Cardiac muscle cell (in vitro differentiated cells and primary cell): ENCODE data around the gene SMIM10L2A. TPM values are rescaled to one million over a fixed set of nuclear protein-coding genes. Genes with fewer than 3 reads are reported as not detected.

Source experiments
- DNase-seq, 2 donors: peaks; one replicate each; pipeline versions ENCODE4 v3.0.0 to v3.0.0-alpha.2; 2010 to 2017; ENCODE audit warnings: low read depth in 1 of 2, low spot score in 1 of 2
- H3K27ac ChIP-seq: fragments of 200-600 bp; sonication (generic); 2 replicates; pipeline ENCODE4 v1.5.1; 2016
- H3K27me3 ChIP-seq: fragments of 200-600 bp; sonication (generic); 2 replicates; pipeline ENCODE4 v1.6.0; 2016; ENCODE audit warnings: control low read depth
- H3K36me3 ChIP-seq: fragments of 200-600 bp; sonication (generic); 2 replicates; pipeline ENCODE4 v1.5.1; 2016; ENCODE audit warnings: control low read depth
- H3K4me1 ChIP-seq: fragments of 200-600 bp; sonication (generic); 2 replicates; pipeline ENCODE4 v1.8.1; 2017; ENCODE audit warnings: low read depth, mild to moderate bottlenecking, mixed run types
- H3K4me3 ChIP-seq: fragments of 200-600 bp; sonication (generic); 2 replicates; pipeline ENCODE4 v1.5.1; 2016; ENCODE audit warnings: mild to moderate bottlenecking
- H3K9me3 ChIP-seq: fragments of 200-600 bp; sonication (generic); 2 replicates; pipeline ENCODE4 v1.5.1; 2017; ENCODE audit warnings: low read depth, mild to moderate bottlenecking, control low read depth
- polyA plus RNA-seq: library from polyadenylated mRNA; unstranded; fragments of >200 nt; fragmentation: Nextera tagmentation; extraction: Ambion mirVana; gene quantifications from 2 replicates; pipeline ENCODE4 v1.2.1, GENCODE V29; 2016
- total RNA-seq: library from RNA; depleted of rRNA; stranded (reverse); fragments of >200 nt; gene quantifications from 2 replicates; pipeline ENCODE4 v1.2.3, GENCODE V29; 2016
- TF ChIP-seq, protein P1 (sequence below): IDR thresholded peaks from 2 replicates; pipeline ENCODE4 v1.5.1; 2012; ENCODE audit warnings: low read depth, mild to moderate bottlenecking, low read length

SMIM10L2A gene
- total and polyA plus RNA-seq, 2 experiments from 2014 or later: 9.0 to 17.2 TPM

- Histone ChIP-seq H3K4me3 (no peak overlapping the region), H3K27ac (no peak overlapping the region), H3K27me3 (no peaks in the 10 kb centered on the region), H3K4me1 (no peaks in the 10 kb centered on the region), H3K36me3 (no peaks in the 10 kb centered on the region), H3K9me3 (no peaks in the 10 kb centered on the region)
- TF ChIP-seq, protein P1, sequence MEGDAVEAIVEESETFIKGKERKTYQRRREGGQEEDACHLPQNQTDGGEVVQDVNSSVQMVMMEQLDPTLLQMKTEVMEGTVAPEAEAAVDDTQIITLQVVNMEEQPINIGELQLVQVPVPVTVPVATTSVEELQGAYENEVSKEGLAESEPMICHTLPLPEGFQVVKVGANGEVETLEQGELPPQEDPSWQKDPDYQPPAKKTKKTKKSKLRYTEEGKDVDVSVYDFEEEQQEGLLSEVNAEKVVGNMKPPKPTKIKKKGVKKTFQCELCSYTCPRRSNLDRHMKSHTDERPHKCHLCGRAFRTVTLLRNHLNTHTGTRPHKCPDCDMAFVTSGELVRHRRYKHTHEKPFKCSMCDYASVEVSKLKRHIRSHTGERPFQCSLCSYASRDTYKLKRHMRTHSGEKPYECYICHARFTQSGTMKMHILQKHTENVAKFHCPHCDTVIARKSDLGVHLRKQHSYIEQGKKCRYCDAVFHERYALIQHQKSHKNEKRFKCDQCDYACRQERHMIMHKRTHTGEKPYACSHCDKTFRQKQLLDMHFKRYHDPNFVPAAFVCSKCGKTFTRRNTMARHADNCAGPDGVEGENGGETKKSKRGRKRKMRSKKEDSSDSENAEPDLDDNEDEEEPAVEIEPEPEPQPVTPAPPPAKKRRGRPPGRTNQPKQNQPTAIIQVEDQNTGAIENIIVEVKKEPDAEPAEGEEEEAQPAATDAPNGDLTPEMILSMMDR: no peak
- no peak for DNase-seq
These were observed 2.7 kb downstream of the SMIM10L2A start for GRCh38 chrX:135424469-135424868.

DNA sequence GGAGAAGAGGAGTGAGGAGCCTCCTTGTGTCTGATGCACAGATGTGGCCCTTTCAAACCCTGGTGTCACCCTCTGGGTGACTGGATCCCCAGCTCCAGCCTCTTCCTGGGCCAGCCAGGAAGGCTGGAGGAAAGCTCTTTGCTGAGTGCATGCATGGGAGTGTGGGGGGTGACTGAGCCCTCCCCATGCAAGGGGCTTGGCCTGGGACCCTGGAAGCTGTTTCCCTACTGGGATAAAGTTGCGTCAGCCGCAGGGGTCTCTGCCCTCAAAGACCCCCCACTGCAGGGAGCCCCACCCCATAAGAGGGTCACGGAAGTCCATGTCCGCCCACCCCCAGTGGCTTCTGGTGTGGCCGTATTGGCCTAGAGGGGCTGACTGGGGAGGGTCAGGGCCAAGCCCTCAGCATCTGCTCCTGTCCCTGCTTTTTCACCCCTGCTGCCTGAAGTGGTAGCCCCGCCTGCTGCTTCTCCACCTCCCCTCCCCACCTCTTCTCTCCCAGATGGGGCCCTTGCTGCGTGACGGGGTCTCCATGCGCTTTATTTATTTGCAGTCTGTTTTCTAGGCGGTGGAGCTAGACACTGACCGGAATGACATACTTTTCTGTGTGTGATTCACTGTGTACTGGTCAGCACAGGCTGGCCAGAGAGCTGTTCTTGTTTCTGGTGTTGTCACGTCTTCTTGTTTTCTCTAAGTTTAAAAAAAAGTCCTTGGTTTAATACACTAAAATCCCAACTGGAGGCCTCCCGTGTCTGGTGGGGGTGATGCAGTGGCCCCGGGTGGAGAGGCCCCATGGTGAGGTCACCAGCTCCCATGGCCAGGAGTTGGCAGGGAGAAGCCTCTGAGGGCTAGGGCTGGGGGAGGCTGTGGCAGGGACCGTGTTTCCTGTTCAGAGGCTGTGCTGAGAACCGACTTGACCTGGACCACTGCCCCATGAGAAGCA is 3.6 kb downstream of the SMIM10L2A start:
- H3K9me3 ChIP-seq: no peaks in the 10 kb centered on the region
- no peaks in the 10 kb centered on the region for H3K4me1 ChIP-seq
- no peak overlapping the region for H3K27ac ChIP-seq
- no peak for DNase-seq
- H3K36me3 ChIP-seq: no peaks in the 10 kb centered on the region
- no peaks in the 10 kb centered on the region for H3K27me3 ChIP-seq
- TF ChIP-seq, protein P1: no peak
- no peak overlapping the region for H3K4me3 ChIP-seq

DNA sequence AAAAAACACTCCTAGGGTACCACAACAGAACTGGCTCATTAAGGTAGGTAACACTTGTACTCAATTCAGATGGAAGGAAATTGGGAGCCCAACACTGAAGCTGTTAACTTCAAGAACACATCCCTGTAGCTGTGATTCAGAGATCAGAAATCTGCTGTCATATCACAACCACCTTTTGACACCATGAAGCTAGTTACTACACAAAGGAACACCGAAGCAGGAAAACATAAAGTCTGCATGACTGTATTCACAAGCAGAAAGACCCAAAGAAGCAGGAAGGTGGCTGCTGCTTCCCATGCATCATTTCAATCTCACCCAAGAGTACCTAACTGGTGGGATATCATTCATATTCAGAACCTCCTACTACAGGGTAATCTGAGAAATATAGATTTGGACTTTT is 7.7 kb downstream of the SMIM10L2A start:
- TF ChIP-seq, protein P1: no peak
- no peak overlapping the region for H3K4me3 ChIP-seq
- H3K4me1 ChIP-seq: no peaks in the 10 kb centered on the region
- no peaks in the 10 kb centered on the region for H3K9me3 ChIP-seq
- H3K36me3 ChIP-seq: no peaks in the 10 kb centered on the region
- H3K27me3 ChIP-seq: no peaks in the 10 kb centered on the region
- no peak overlapping the region for H3K27ac ChIP-seq
- no peak for DNase-seq

GRCh38 chrX:135431886-135432285 is 10.1 kb downstream of the SMIM10L2A start:
- H3K27me3 ChIP-seq: no peaks in the 10 kb centered on the region
- no peaks in the 10 kb centered on the region for H3K9me3 ChIP-seq
- DNase-seq: no peak
- no peak overlapping the region for H3K4me3 ChIP-seq
- TF ChIP-seq, protein P1: no peak
- no peaks in the 10 kb centered on the region for H3K4me1 ChIP-seq
- no peak overlapping the region for H3K27ac ChIP-seq
- no peaks in the 10 kb centered on the region for H3K36me3 ChIP-seq

GRCh38 chrX:135432453-135432852 is 10.7 kb downstream of the SMIM10L2A start:
- Histone ChIP-seq H3K9me3 (no peaks in the 10 kb centered on the region), H3K27ac (no peak overlapping the region), H3K27me3 (no peaks in the 10 kb centered on the region), H3K4me1 (no peaks in the 10 kb centered on the region), H3K4me3 (no peak overlapping the region), H3K36me3 (no peaks in the 10 kb centered on the region)
- no peak for DNase-seq
- TF ChIP-seq, protein P1: no peak
